Uterus (tissue), 4 donors: ENCODE measurements around the gene BMERB1. TPM values are rescaled to one million over a fixed set of nuclear protein-coding genes. Genes with fewer than 3 reads are reported as not detected.

Experiments used
- DNase-seq, 2 donors: peaks; one replicate each; pipeline ENCODE4 v3.0.0-alpha.2; 2019 to 2020
- H3K27ac ChIP-seq, 2 donors: fragments of 200-600 bp; sonication (generic); 1 replicate in 1 of 2; 2 replicates in 1 of 2; pipeline ENCODE4 v1.5.1; 2016 to 2018
- H3K27me3 ChIP-seq, 2 donors: fragments of 200-600 bp; sonication (generic); one replicate each; pipeline ENCODE4 v1.5.1; 2018 to 2019; ENCODE audit warnings: control low read depth in 1 of 2
- H3K36me3 ChIP-seq, 2 donors: fragments of 200-600 bp; sonication (generic); one replicate each; pipeline ENCODE4 v1.5.1; 2019; ENCODE audit warnings: control low read depth in 1 of 2
- H3K4me1 ChIP-seq, 2 donors: fragments of 200-600 bp; sonication (generic); one replicate each; pipeline ENCODE4 v1.5.1; 2018 to 2019; ENCODE audit warnings: control low read depth in 1 of 2
- H3K4me3 ChIP-seq, 2 donors: fragments of 200-600 bp; sonication (generic); 1 replicate in 1 of 2; 2 replicates in 1 of 2; pipeline ENCODE4 v1.5.1; 2018 to 2019; ENCODE audit warnings: mild to moderate bottlenecking in 1 of 2
- H3K9me3 ChIP-seq, 2 donors: fragments of 200-600 bp; sonication (generic); one replicate each; pipeline ENCODE4 v1.5.1; 2019; ENCODE audit warnings: control low read depth in 1 of 2
- CTCF ChIP-seq, 4 experiments: fragments of 200-600 bp in 2 of 4; fragments of 450-650 bp in 2 of 4; sonication (generic) in 2 of 4; IDR thresholded peaks; one replicate each; pipeline ENCODE4 v1.5.1; 2016 to 2019; ENCODE audit warnings: antibody characterized with exemption in 4 of 4, mild to moderate bottlenecking in 2 of 4, moderate library complexity in 1 of 4
- POLR2A ChIP-seq, 2 donors: fragments of 450-650 bp; IDR thresholded peaks; one replicate each; pipeline ENCODE4 v1.6.1; 2016; ENCODE audit warnings: antibody characterized with exemption in 2 of 2, mild to moderate bottlenecking in 1 of 2, moderate library complexity in 1 of 2
- intact Hi-C: fragments of 100-400 bp; cut with DNase I; formaldehyde crosslinking; loops from one replicate; pipeline ENCODE4 v1.15.1; 2023; ENCODE audit warnings: low total_unique reads
- total RNA-seq, 4 donors: library from RNA; depleted of rRNA in 3 of 4; stranded (reverse); fragments of >200 nt in 3 of 4; gene quantifications; one replicate each; pipeline versions ENCODE4 v1.1.0 to v1.2.4, GENCODE V29; 2014 to 2023
- donor health status: DM: yes; HTN: yes; CAD: no.

Gene BMERB1
- total RNA-seq, 4 donors from 2014 or later = 12.8 to 98.9 (median 39.2) TPM

GRCh38 chr16:15518381-15519351 lies 84.3 kb downstream of the BMERB1 start:
- TF ChIP-seq POLR2A (IDR thresholded peaks at IDR 0.05) = no peak
- TF ChIP-seq CTCF (IDR thresholded peaks at IDR 0.05) = no peak
- Histone ChIP-seq H3K9me3 (no peaks in the 10 kb centered on the region), H3K4me3 (no peak overlapping the region), H3K4me1 (peaks cover 0 to 6% of the 10 kb centered on the region in 2 donors), H3K36me3 (no peaks in the 10 kb centered on the region), H3K27ac (peak overlapping the region; percentile 67 to 84), H3K27me3 (no peaks in the 10 kb centered on the region)
- peak; percentile 84 to 90 for DNase-seq
- intact Hi-C loops = no loop called here

DNA sequence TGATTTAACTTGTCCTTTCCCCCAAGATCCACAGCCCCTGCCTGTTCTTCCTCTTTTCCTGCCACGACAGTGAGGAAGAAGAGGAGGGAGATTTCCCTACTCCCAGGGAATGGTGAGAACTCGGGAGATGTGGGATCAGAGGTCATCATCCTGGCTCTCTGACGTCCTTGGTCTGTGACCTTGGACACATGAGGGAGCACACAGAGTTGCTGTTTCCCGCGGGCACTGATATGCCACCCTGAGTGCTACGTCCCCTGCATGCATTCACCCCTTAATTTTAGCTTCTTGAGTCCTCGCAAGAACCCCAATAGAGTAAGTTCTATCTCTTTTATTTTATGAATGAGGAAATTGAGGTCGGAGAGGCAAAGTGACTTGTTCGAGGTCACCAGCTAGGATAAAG lies 85.4 kb downstream of the BMERB1 start:
- TF ChIP-seq CTCF (IDR thresholded peaks at IDR 0.05) = no peak
- TF ChIP-seq POLR2A (IDR thresholded peaks at IDR 0.05) = no peak
- no peaks in the 10 kb centered on the region for H3K9me3 ChIP-seq
- no peak overlapping the region for H3K4me3 ChIP-seq
- H3K4me1 ChIP-seq = peaks cover 0 to 6% of the 10 kb centered on the region in 2 donors
- peak overlapping the region; percentile 67 to 84 for H3K27ac ChIP-seq
- H3K36me3 ChIP-seq = no peaks in the 10 kb centered on the region
- no peaks in the 10 kb centered on the region for H3K27me3 ChIP-seq
- intact Hi-C loops = no loop called here
- no peak for DNase-seq

DNA sequence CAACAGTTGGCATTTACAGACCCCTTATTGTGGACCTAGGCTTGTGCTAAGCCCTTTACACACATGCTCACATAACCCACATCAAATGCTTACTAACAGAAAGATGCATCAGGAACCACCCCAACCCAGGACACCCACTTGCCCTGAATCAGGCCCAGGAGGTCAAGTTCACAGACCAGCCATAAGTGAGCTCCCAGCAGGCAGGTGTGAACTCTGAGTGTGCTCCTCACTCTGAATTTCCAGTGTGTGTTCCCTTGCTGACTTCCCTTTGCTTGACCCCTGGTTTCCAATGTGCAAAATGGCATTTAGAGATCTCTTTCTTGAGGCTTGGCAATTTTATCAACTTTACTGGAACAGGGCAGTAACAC lies 87.0 kb downstream of the BMERB1 start:
- H3K9me3 ChIP-seq = no peaks in the 10 kb centered on the region
- intact Hi-C loops = no loop called here
- no peaks in the 10 kb centered on the region for H3K27me3 ChIP-seq
- peak overlapping the region; percentile 67 to 84 for H3K27ac ChIP-seq
- peaks cover 0 to 6% of the 10 kb centered on the region in 2 donors for H3K4me1 ChIP-seq
- no peak for TF ChIP-seq POLR2A (IDR thresholded peaks at IDR 0.05)
- TF ChIP-seq CTCF (IDR thresholded peaks at IDR 0.05) = no peak
- no peak overlapping the region for H3K4me3 ChIP-seq
- DNase-seq = no peak
- no peaks in the 10 kb centered on the region for H3K36me3 ChIP-seq

DNA sequence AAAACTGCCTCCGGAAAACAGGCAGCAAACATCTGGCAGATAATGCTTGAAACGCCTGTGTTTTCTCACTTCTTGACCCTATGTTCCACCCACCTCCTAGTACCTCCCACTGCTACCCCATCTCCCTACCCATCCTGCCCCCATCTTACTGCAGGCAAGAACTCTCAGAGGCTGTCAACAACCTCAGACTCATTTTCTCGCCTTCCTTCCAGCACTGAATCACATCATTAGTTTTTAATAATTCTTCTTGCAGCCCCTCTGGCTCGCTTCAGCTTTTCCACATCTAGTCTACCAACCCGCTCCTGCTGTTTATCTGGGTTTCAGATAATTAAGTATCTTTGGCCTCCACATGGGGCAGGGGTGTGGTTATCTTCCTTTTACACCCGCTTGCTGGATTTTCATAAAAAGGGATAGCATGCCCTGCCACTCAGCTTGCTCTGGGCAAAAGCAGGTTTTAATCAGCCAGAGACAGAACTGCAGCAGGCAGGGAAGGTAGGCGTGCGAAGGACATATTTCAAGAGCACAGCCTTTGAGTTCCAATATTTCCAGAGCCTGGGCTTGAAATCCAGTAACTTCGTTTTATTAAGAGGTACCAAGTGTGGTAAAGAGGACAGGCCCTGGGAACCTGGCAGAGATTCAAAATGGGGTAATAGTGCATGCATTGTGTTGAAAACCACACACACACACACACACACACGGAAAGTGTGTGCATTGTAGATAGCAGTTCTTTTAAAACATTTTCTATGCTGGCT lies 87.5 kb downstream of the BMERB1 start:
- Histone ChIP-seq H3K4me1 (peaks cover 0 to 6% of the 10 kb centered on the region in 2 donors), H3K4me3 (no peak overlapping the region), H3K9me3 (no peaks in the 10 kb centered on the region), H3K27me3 (no peaks in the 10 kb centered on the region), H3K36me3 (no peaks in the 10 kb centered on the region), H3K27ac (peak overlapping the region; percentile 67 to 84)
- DNase-seq = peak; percentile 44 to 69
- TF ChIP-seq CTCF (IDR thresholded peaks at IDR 0.05) = no peak
- intact Hi-C loops = no loop called here

DNA sequence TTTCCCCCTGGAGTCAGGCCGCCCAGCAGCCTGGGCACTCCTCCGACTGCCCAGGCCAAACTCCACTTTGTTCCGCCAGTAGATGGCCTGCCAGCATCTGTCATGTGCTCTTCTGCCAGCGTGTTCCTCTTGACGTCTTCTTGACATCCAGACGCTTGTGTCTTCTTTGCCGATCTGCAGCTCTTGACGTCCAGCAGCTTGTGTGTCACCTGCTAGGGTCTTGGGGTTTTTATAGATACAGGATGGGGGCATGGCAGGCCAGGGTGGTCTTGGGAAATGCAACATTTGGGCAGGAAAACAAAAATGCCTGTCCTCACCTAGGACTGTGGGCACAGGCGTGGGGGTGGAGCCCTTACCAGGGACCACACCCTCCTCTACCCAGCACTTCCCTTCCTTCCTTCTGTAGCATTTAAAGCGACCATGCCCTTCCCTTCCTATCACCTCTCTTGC lies 88.7 kb downstream of the BMERB1 start:
- no peak for DNase-seq
- Histone ChIP-seq H3K4me1 (peaks cover 0 to 6% of the 10 kb centered on the region in 2 donors), H3K36me3 (no peaks in the 10 kb centered on the region), H3K27me3 (no peaks in the 10 kb centered on the region), H3K4me3 (no peak overlapping the region), H3K9me3 (no peaks in the 10 kb centered on the region), H3K27ac (peak overlapping the region; percentile 67 to 84)
- intact Hi-C loops = no loop called here
- no peak for TF ChIP-seq CTCF (IDR thresholded peaks at IDR 0.05)
- no peak for TF ChIP-seq POLR2A (IDR thresholded peaks at IDR 0.05)
